Measurements from ENCODE around the gene SLC4A1.

DNA sequence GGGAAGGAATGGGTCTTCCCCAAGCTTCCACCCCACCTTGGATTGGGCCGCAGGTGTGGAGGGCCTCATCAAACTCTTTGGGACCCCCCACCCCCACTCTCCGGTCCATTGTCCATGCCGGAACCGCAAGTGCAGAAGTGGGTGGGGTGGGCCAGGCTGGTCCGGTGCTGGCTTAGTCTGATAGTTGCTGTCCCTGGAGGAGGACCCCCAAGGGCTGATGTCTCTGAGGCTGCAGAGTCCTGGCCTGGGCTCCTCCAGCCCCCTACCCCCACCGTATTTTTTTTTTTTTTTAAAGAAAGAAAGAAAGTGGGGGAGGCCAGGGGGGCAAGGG lies 61.1 kb downstream of the SLC4A1 start:
- TF ChIP-seq POLR2A (IDR thresholded peaks at IDR 0.05; ENCODE audit: low read length): no peak
- TF ChIP-seq GATA1 (IDR thresholded peaks at IDR 0.05; ENCODE audit: low read depth, low read length): no peak

All from erythroblast (primary cell).